B cell (primary cell): ENCODE results near the gene CCDC63. TPM values are rescaled to one million over a fixed set of nuclear protein-coding genes. Genes with fewer than 3 reads are reported as not detected.

Experiments used
- ATAC-seq: fragments of 200-7000 bp; cut with Tn5 transposase; one replicate; pipeline ENCODE4 v1.10.0; 2021; ENCODE audit warnings: low read depth, mild to moderate bottlenecking, moderate number of reproducible peaks, moderate library complexity
- CTCF ChIA-PET: fragments of 350-600 bp; sonication (Branson Sonifier 250); formaldehyde crosslinking; loops from one replicate; lab custom pipeline; 2021; ENCODE audit warnings: antibody characterized with exemption, inconsistent platforms; lab: Charles Lee
- POLR2A ChIA-PET: fragments of 350-600 bp; sonication (Branson Sonifier 250); formaldehyde crosslinking; loops from one replicate; lab custom pipeline; 2021; ENCODE audit warnings: antibody characterized with exemption; lab: Charles Lee
- DNase-seq: peaks from one replicate; pipeline ENCODE4 v3.0.0; 2013
- H2AFZ ChIP-seq: 2 replicates; pipeline ENCODE4 v1.6.1; 2012; ENCODE audit warnings: mild to moderate bottlenecking, low read depth, low read length; ENCODE audit not compliant: insufficient read depth, poor library complexity, severe bottlenecking
- H3K27ac ChIP-seq, 2 donors: 1 replicate in 1 of 2; 2 replicates in 1 of 2; pipeline ENCODE4 v1.5.1; 2012 to 2013; ENCODE audit warnings: low read length in 2 of 2, mild to moderate bottlenecking in 2 of 2, moderate library complexity in 1 of 2
- H3K27me3 ChIP-seq, 4 experiments: fragments of 200-600 bp in 1 of 4; sonication (generic) in 1 of 4; replicated peaks in 1 of 4; 1 replicate in 2 of 4; 2 replicates in 2 of 4; pipeline versions ENCODE4 v1.6.1 to v1.7.0; 2013 to 2016; ENCODE audit warnings: low read length in 3 of 4, mild to moderate bottlenecking in 2 of 4, mixed read lengths in 1 of 4, moderate library complexity in 1 of 4; ENCODE audit not compliant: insufficient read depth in 4 of 4, control insufficient read depth in 3 of 4; ENCODE audit errors: control extremely low read depth in 1 of 4
- H3K36me3 ChIP-seq, 2 experiments: replicated peaks in 1 of 2; 1 replicate in 1 of 2; 2 replicates in 1 of 2; pipeline versions ENCODE4 v1.6.1 to v1.7.1; 2013; ENCODE audit warnings: low read length in 1 of 2; ENCODE audit not compliant: insufficient read depth in 2 of 2, control insufficient read depth in 1 of 2; ENCODE audit errors: control extremely low read depth in 1 of 2, extremely low read depth in 1 of 2
- H3K4me1 ChIP-seq, 2 donors: fragments of 200-600 bp in 1 of 2; sonication (generic) in 1 of 2; 1 replicate in 1 of 2; 2 replicates in 1 of 2; pipeline versions ENCODE4 v1.5.1 to v1.6.1; 2013 to 2017; ENCODE audit warnings: low read length in 2 of 2; ENCODE audit not compliant: control insufficient read depth in 2 of 2, insufficient read depth in 2 of 2
- H3K4me2 ChIP-seq: replicated peaks from 2 replicates; pipeline ENCODE3; 2012; ENCODE audit warnings: mild to moderate bottlenecking, low read depth, low read length; ENCODE audit not compliant: poor library complexity, severe bottlenecking
- H3K4me3 ChIP-seq, 5 experiments: fragments of 200-600 bp in 1 of 5; sonication (generic) in 1 of 5; 1 replicate in 3 of 5; 2 replicates in 2 of 5; pipeline versions ENCODE4 v1.5.1 to v1.7.0; 2011 to 2016; ENCODE audit warnings: low read length in 4 of 5, mild to moderate bottlenecking in 4 of 5, low read depth in 2 of 5, control low read depth in 1 of 5, moderate library complexity in 1 of 5; ENCODE audit not compliant: insufficient read depth in 1 of 5; ENCODE audit errors: control extremely low read depth in 1 of 5, extremely low read depth in 1 of 5
- H3K79me2 ChIP-seq: fragments of 200-600 bp; sonication (generic); one replicate; pipeline ENCODE4 v1.6.0; 2016; ENCODE audit warnings: low read length; ENCODE audit not compliant: control insufficient read depth, insufficient read depth
- H3K9ac ChIP-seq: fragments of 200-600 bp; sonication (generic); 2 replicates; pipeline ENCODE4 v1.6.1; 2017; ENCODE audit warnings: mild to moderate bottlenecking, low read length, moderate library complexity
- H3K9me3 ChIP-seq, 3 donors: one replicate each; pipeline versions ENCODE4 v1.6.1 to v1.7.1; 2013; ENCODE audit warnings: low read length in 2 of 3; ENCODE audit not compliant: control insufficient read depth in 2 of 3, insufficient read depth in 1 of 3; ENCODE audit errors: control extremely low read depth in 1 of 3
- H4K20me1 ChIP-seq: 2 replicates; pipeline ENCODE4 v1.6.0; 2012; ENCODE audit warnings: mild to moderate bottlenecking, low read length; ENCODE audit not compliant: insufficient read depth, control insufficient read depth, poor library complexity, severe bottlenecking
- H3K27ac Mint-ChIP-seq: one replicate; pipeline ENCODE4 v1.8.0; 2021; ENCODE audit warnings: mixed read lengths
- H3K27me3 Mint-ChIP-seq: one replicate; pipeline ENCODE4 v1.8.0; 2021; ENCODE audit warnings: mixed read lengths
- H3K4me1 Mint-ChIP-seq: one replicate; pipeline ENCODE4 v1.8.0; 2021; ENCODE audit warnings: mixed read lengths
- H3K4me3 Mint-ChIP-seq: one replicate; pipeline ENCODE4 v1.8.0; 2021; ENCODE audit warnings: mixed read lengths
- H3K9me3 Mint-ChIP-seq: one replicate; pipeline ENCODE4 v1.8.0; 2022; ENCODE audit warnings: mixed read lengths; ENCODE audit not compliant: insufficient read depth
- EZH2 ChIP-seq: IDR thresholded peaks from 2 replicates; pipeline ENCODE4 v1.6.1; 2012; ENCODE audit warnings: borderline replicate concordance, low read depth, mild to moderate bottlenecking, moderate library complexity, low read length; ENCODE audit not compliant: insufficient read depth, poor library complexity, severe bottlenecking
- WGBS: methylation state at CpG from one replicate; pipeline ENCODE4 v1.1.5; 2013; ENCODE audit warnings: missing lambda C conversion rate; ENCODE audit not compliant: insufficient coverage; 5-methylcytosine and 5-hydroxymethylcytosine counted together
- intact Hi-C: fragments of 100-400 bp; cut with micrococcal nuclease; formaldehyde crosslinking; loops from one replicate; pipeline ENCODE4 v1.10.0; 2022
- polyA plus RNA-seq: library from polyadenylated mRNA; depleted of rRNA; stranded (reverse); fragments of >200 nt; gene quantifications from 2 replicates; pipeline ENCODE4 v1.2.3, GENCODE V29; 2012
- total RNA-seq, 2 donors: library from RNA; stranded (reverse); fragments of 120-200 nt in 1 of 2; gene quantifications; 1 replicate in 1 of 2; 2 replicates in 1 of 2; pipeline versions ENCODE4 v1.2.3 to v1.2.4, GENCODE V29; 2013 to 2022
- TF ChIP-seq, protein P1 (sequence below): fragments of 200-600 bp; IDR thresholded peaks from one replicate; pipeline ENCODE4 v1.8.0; 2022; ENCODE audit warnings: antibody characterized with exemption, mild to moderate bottlenecking

Gene CCDC63
- total and polyA plus RNA-seq, 2 donors (not counting 1 experiment from before 2014, with no cell fraction given): not detected

DNA sequence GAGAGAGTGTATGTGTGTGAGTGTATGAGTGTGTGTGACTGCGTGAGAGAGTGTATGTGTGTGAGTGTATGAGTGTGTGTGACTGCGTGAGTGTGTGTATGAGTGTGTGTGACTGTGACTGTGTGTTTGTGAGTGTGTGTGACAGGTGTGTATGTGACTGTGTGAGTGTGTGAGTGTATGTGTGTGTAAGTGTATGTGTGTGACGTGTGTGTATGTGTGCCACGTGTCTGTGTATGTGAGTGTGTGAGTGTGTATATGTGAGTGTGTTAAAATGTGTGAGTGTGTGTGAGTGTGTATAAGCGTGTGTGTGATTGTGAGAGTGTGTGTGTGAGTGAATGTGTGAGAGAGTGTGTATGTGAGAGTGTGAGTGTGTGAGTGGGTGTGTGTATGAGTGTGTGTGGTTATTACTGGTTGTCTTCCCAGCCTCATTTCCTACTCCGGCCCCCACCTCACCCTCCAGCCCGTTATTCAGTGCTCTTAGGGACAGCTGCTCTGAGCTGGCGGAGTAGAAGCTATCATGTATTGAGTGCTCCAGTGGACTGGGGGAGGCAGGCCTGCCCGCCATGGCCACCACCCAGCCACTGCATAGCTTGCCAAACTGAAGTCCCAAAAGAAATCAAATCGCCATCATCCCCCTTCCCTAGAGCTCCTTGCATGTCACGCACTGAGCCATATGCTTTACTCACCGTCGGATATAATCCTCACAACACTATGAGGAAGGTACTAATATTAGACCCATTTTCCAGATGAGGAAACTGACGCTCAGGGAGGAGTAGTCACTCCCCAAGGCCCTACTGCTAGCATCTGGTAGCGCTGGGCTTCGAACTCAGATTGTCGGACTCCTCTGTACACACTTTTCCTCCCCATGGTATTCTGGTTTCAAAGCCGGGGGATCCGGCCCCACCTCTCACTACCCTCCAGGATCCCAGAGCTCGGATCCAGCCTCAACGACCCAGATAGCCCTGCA is 83.8 kb downstream of the CCDC63 start:
- H3K4me3 Mint-ChIP-seq: no peak overlapping the region
- H3K4me1 ChIP-seq: no peaks in the 10 kb centered on the region
- no peak for TF ChIP-seq EZH2
- TF ChIP-seq, protein P1, sequence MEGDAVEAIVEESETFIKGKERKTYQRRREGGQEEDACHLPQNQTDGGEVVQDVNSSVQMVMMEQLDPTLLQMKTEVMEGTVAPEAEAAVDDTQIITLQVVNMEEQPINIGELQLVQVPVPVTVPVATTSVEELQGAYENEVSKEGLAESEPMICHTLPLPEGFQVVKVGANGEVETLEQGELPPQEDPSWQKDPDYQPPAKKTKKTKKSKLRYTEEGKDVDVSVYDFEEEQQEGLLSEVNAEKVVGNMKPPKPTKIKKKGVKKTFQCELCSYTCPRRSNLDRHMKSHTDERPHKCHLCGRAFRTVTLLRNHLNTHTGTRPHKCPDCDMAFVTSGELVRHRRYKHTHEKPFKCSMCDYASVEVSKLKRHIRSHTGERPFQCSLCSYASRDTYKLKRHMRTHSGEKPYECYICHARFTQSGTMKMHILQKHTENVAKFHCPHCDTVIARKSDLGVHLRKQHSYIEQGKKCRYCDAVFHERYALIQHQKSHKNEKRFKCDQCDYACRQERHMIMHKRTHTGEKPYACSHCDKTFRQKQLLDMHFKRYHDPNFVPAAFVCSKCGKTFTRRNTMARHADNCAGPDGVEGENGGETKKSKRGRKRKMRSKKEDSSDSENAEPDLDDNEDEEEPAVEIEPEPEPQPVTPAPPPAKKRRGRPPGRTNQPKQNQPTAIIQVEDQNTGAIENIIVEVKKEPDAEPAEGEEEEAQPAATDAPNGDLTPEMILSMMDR: no peak
- intact Hi-C loops: no loop called here
- no peaks in the 10 kb centered on the region for H3K9me3 Mint-ChIP-seq
- CTCF ChIA-PET: no interaction called here
- no peaks in the 10 kb centered on the region for H3K36me3 ChIP-seq
- no peak overlapping the region for H3K4me3 ChIP-seq
- H3K9me3 ChIP-seq: no peaks in the 10 kb centered on the region
- ATAC-seq (no peak), DNase-seq (no peak)
- H3K9ac ChIP-seq: no peak overlapping the region
- no peak overlapping the region for H2AFZ ChIP-seq
- no peak overlapping the region for H3K4me2 ChIP-seq
- WGBS: 92% methylated on average over 14 of the region's 21 CpGs
- H4K20me1 ChIP-seq: no peaks in the 10 kb centered on the region
- H3K4me1 Mint-ChIP-seq: no peaks in the 10 kb centered on the region
- H3K27me3 Mint-ChIP-seq: peaks cover 11% of the 10 kb centered on the region
- no peak overlapping the region for H3K27ac Mint-ChIP-seq
- POLR2A ChIA-PET: no interaction called here
- H3K79me2 ChIP-seq: no peaks in the 10 kb centered on the region
- no peaks in the 10 kb centered on the region for H3K27me3 ChIP-seq
- H3K27ac ChIP-seq: no peak overlapping the region

DNA sequence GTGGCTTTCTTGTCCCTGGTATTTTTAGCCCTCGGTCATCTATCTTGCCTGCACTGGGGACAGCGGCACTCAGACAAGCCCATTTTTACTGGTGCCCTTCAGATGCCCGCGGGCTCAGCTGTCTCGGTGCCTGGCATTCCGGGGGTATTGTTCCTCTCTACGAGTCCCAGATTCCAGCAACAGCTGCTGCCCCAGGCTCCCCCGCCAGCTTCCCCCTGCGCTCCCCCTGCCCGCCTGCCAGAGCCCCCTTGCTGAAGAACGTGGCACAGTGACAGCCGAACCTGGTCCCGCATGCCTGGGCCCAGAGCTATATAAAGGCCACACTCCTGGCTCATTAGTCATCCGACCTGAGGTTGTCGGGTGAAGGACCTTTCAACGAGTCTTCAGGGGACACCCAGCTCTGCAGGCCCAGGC is 84.5 kb downstream of the CCDC63 start:
- Histone ChIP-seq H3K36me3 (no peaks in the 10 kb centered on the region), H3K27ac (no peak overlapping the region), H2AFZ (no peak overlapping the region), H4K20me1 (no peaks in the 10 kb centered on the region), H3K27me3 (peaks cover 0 to 5% (median 0%) of the 10 kb centered on the region in 4 experiments), H3K4me3 (no peak overlapping the region), H3K4me2 (no peak overlapping the region), H3K9ac (no peak overlapping the region), H3K4me1 (no peaks in the 10 kb centered on the region), H3K9me3 (no peaks in the 10 kb centered on the region), H3K79me2 (no peaks in the 10 kb centered on the region)
- ATAC-seq (no peak), DNase-seq (no peak)
- 90% methylated on average over 16 of the region's 16 CpGs for WGBS
- Mint-ChIP-seq H3K9me3 (no peaks in the 10 kb centered on the region), H3K4me1 (no peaks in the 10 kb centered on the region), H3K27me3 (peaks cover 11% of the 10 kb centered on the region), H3K4me3 (no peak overlapping the region), H3K27ac (no peak overlapping the region)
- TF ChIP-seq EZH2: no peak
- TF ChIP-seq, protein P1: no peak
- POLR2A ChIA-PET: no interaction called here
- CTCF ChIA-PET: no interaction called here
- intact Hi-C loops: no loop called here
